Suprapubic skin (tissue), 3 donors: Measurements from ENCODE around the gene FCAR.

Experiments
- CTCF ChIP-seq, 2 donors: fragments of 200-600 bp in 1 of 2; fragments of 450-650 bp in 1 of 2; sonication (generic) in 1 of 2; IDR thresholded peaks; one replicate each; pipeline ENCODE4 v1.5.1; 2016 to 2019; ENCODE audit warnings: antibody characterized with exemption in 2 of 2, mild to moderate bottlenecking in 1 of 2, moderate library complexity in 1 of 2
- POLR2A ChIP-seq, 2 donors: fragments of 450-650 bp; IDR thresholded peaks; one replicate each; pipeline ENCODE4 v1.6.1; 2017; ENCODE audit warnings: antibody characterized with exemption in 2 of 2, mild to moderate bottlenecking in 2 of 2, moderate library complexity in 2 of 2

- no peak for TF ChIP-seq CTCF (IDR thresholded peaks at IDR 0.05)
- no peak for TF ChIP-seq POLR2A (IDR thresholded peaks at IDR 0.05)
These were observed 23.1 kb upstream of the FCAR start for GRCh38 chr19:54850930-54851329.
